Left ventricle myocardium inferior (tissue), 1 donor: Measurements from ENCODE around the gene HBQ1. TPM values are rescaled to one million over a fixed set of nuclear protein-coding genes. Genes with fewer than 3 reads are reported as not detected.
"Not testable (repeated sequence)": the region's sequence is repeated elsewhere in the genome, so short reads cannot be mapped to it uniquely, and the experiment has no call there.

Experiments used
- DNase-seq: peaks from one replicate; pipeline ENCODE4 v3.0.0-alpha.2; 2020
- H3K27ac ChIP-seq: fragments of 200-600 bp; replicated peaks from 2 replicates; pipeline ENCODE4 v1.8.0; 2021
- H3K27me3 ChIP-seq: fragments of 200-600 bp; 2 replicates; pipeline ENCODE4 v1.8.0; 2021; ENCODE audit warnings: low read depth
- H3K36me3 ChIP-seq: fragments of 200-600 bp; 2 replicates; pipeline ENCODE4 v1.8.0; 2021
- H3K4me1 ChIP-seq: fragments of 200-600 bp; 2 replicates; pipeline ENCODE4 v1.8.0; 2021
- H3K4me3 ChIP-seq: fragments of 200-600 bp; 2 replicates; pipeline ENCODE4 v1.8.0; 2021; ENCODE audit warnings: mild to moderate bottlenecking, moderate library complexity
- H3K9me3 ChIP-seq: fragments of 200-600 bp; replicated peaks from 2 replicates; pipeline ENCODE4 v1.8.0; 2021
- intact Hi-C: fragments of 100-400 bp; cut with micrococcal nuclease; formaldehyde crosslinking; loops from one replicate; pipeline ENCODE4 v1.11.0; 2022
- total RNA-seq: library from RNA; stranded (reverse); fragmentation: NEBNext Ultra II Directional; extraction: Animal tissue kit (Norgen Biotek cat#: 25700); gene quantifications from one replicate; pipeline ENCODE4 v1.2.1, GENCODE V29; 2021
- TF ChIP-seq, protein P1 (sequence below): fragments of 200-600 bp; IDR thresholded peaks from 2 replicates; pipeline ENCODE4 v1.8.0; 2021; ENCODE audit warnings: antibody characterized with exemption, mild to moderate bottlenecking, borderline replicate concordance
- donor health status: DM: no; HTN: yes; CAD: no; lungs with severe emphysema.

HBQ1 gene
- total RNA-seq, 1 donor from 2014 or later: not detected

DNA sequence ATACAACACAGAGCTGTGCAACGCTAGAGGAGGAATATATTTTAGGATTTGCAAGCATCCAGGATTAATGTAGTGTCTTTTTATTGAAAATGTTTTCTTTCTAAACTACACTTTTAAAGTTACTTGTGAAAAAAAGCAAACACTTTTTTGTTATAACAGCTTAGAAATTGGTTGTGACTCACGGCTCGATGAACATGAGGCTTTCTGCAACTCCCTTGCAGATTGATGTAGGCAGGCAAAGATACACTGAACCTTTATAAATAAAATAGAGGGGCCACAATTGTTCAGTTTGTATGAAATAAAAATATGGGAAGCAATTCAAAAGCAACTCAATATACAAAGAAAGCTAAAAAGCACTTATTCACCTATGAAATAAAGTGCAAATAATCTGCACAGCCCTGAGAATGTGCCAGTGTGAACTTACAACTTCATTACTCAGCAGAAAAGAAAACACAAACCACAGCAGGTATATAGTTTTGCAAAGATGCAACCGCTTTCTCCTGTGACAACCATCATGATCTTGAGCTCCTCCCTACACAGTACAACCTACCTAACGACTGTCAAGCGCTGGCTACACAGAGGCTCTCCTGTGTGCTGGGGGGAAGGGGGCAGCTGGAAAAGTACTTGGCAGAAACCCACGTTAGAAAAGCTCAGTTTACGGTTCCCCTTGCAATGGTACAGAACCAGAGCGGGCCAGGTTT is 48.0 kb downstream of the HBQ1 start:
- no peak for DNase-seq
- H3K4me3 ChIP-seq: peak overlapping the region; percentile 92
- TF ChIP-seq, protein P1, sequence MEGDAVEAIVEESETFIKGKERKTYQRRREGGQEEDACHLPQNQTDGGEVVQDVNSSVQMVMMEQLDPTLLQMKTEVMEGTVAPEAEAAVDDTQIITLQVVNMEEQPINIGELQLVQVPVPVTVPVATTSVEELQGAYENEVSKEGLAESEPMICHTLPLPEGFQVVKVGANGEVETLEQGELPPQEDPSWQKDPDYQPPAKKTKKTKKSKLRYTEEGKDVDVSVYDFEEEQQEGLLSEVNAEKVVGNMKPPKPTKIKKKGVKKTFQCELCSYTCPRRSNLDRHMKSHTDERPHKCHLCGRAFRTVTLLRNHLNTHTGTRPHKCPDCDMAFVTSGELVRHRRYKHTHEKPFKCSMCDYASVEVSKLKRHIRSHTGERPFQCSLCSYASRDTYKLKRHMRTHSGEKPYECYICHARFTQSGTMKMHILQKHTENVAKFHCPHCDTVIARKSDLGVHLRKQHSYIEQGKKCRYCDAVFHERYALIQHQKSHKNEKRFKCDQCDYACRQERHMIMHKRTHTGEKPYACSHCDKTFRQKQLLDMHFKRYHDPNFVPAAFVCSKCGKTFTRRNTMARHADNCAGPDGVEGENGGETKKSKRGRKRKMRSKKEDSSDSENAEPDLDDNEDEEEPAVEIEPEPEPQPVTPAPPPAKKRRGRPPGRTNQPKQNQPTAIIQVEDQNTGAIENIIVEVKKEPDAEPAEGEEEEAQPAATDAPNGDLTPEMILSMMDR: no peak
- peaks cover 39% of the 10 kb centered on the region for H3K36me3 ChIP-seq
- H3K27ac ChIP-seq: peak overlapping the region; percentile 99
- intact Hi-C loops: loop anchor here (10.0 kb wide), 1 partner anchor 126 kb away; the partner anchor contains the start of gene AXIN1
- H3K4me1 ChIP-seq: peaks cover 32% of the 10 kb centered on the region
- H3K9me3 ChIP-seq: no peaks in the 10 kb centered on the region
- no peaks in the 10 kb centered on the region for H3K27me3 ChIP-seq

DNA sequence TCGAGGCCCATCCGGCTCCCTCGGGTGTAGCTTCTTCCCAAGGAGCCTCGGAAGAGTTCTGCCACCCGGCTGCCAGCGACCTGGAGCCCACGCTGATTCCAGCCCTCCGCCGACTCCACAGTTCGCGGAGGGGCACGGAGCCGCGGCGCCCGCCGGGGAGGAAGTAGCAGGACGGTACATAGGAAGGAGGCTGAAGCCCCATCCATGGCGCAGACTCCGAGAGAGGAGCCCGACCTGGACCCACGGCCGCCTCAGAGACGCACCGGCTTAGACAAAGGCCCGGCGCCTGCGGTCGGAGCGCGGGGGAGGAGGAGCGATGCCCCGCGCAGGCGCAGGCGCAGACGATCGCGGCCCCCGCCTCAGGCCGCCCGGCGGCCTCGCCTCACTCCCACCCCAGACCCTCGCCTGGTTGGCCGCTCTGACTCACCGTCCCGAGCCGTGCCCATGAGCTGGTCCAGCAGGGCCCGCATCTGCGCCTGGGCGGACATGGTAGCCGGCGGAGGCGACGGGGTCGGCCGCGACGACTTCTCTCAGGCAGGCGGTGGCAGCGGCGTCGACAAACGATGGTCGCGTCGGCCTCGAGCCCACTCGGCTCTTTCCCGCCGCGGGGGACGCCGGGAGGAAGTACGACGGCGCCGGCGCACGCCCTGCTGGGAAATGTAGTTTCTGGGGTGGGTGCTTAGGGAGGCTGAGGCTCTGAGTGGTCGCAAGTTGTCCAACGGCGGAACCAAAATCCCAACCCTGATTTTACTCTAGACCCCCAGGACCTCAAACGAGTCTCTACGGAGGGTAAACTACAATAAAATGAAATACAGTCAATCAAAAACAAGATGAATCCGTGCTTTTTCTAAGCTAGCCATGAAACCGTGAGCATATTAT is 48.8 kb downstream of the HBQ1 start, which contains the start of gene LUC7L:
TSS of gene LUC7L (minus strand) at position 598 of the 879 bp plus-strand sequence. CDS start at position 488, 110 bp downstream.
- TF ChIP-seq, protein P1: no peak
- DNase-seq: peak; percentile 90
- peak within 1 kb of the TSS; percentile 99 for H3K27ac ChIP-seq
- H3K9me3 ChIP-seq: no peaks in the 10 kb centered on the region
- intact Hi-C loops: loop anchor here (10.0 kb wide), 1 partner anchor 126 kb away; the partner anchor contains the start of gene AXIN1
- no peaks in the 10 kb centered on the region for H3K27me3 ChIP-seq
- H3K36me3 ChIP-seq: peaks cover 32% of the 10 kb centered on the region
- H3K4me3 ChIP-seq: peak within 1 kb of the TSS; percentile 92
- peaks cover 34% of the 10 kb centered on the region for H3K4me1 ChIP-seq

DNA sequence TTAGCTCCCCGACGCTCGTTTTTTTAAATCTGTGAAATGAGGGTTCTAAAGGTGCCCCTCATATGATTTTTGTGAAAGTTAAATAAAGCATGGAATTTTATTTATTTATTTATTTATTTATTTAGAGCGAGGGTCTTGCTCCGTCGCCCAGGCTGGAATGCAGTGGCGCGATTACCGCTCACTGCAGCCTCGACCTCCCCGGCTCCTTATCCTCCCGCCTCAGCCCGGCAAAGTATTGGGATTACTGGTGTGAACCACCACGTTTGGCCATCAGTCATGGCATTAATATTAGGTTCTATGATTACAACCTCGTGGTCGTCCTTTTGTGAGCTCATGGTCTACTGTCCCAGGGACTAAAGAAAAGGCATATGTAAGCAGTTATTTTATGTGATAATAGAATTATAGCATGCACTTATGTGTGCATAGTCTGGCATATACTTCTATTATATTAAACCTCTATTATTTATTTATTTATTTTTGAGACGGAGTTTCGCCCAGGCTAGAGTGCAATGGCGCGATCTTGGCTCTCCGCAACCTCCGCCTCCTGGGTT is 49.5 kb downstream of the HBQ1 start:
- TF ChIP-seq, protein P1: no peak
- Histone ChIP-seq H3K27me3 (no peaks in the 10 kb centered on the region), H3K4me1 (peaks cover 39% of the 10 kb centered on the region), H3K36me3 (peaks cover 24% of the 10 kb centered on the region), H3K4me3 (peak overlapping the region; percentile 92), H3K27ac (peak overlapping the region; percentile 99), H3K9me3 (no peaks in the 10 kb centered on the region)
- no peak for DNase-seq
- intact Hi-C loops: loop anchor here (10.0 kb wide), 1 partner anchor 125 kb away; the partner anchor contains the start of gene AXIN1

DNA sequence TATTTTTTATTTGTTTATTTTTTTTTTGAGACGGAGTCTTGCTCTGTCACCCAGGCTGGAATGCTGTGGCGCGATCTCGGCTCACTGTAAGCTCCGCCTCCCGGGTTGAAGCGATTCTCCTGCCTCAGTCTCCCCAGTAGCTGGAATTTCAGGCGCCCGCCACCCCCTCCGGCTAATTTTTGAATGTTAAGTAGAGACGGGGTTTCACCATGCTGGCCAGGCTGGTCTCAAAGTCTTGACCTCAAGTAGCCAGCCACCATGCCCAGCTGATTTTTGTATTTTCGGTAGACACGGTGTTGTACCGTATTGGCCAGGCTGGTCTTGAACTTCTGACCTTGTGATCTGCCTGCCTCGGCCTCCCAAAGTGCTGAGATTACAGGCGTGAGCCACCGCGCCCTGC is 50.1 kb downstream of the HBQ1 start:
- DNase-seq, H3K4me3 ChIP-seq, intact Hi-C loops, H3K9me3 ChIP-seq, H3K27me3 ChIP-seq, H3K27ac ChIP-seq: not testable (repeated sequence)
- Histone ChIP-seq H3K4me1 (peaks cover 45% of the 10 kb centered on the region), H3K36me3 (peaks cover 20% of the 10 kb centered on the region)

Other genes starting within 250 kb of the HBQ1 start
- 11.7 TPM for gene POLR3K, start 126.9 kb upstream of the HBQ1 start, total RNA-seq
- 71.2 TPM for gene SNRNP25, start 126.6 kb upstream of the HBQ1 start, total RNA-seq
- gene RHBDF1, start 107.8 kb upstream of the HBQ1 start, total RNA-seq: 24.4 TPM
- 44.5 TPM for gene MPG, start 102.2 kb upstream of the HBQ1 start, total RNA-seq
- gene NPRL3, start 41.8 kb upstream of the HBQ1 start, total RNA-seq: 18.4 TPM
- gene HBZ, start 27.8 kb upstream of the HBQ1 start, total RNA-seq: not detected
- gene HBM, start 14.5 kb upstream of the HBQ1 start, total RNA-seq: not detected
- 59.1 TPM for gene HBA2, start 7.6 kb upstream of the HBQ1 start, total RNA-seq
- gene HBA1, start 3.8 kb upstream of the HBQ1 start, total RNA-seq: 78.7 TPM
- gene LUC7L, start 49.0 kb downstream of the HBQ1 start, total RNA-seq: 23.3 TPM
- gene FAM234A, start 54.4 kb downstream of the HBQ1 start, total RNA-seq: 135 TPM
- 16.4 TPM for gene RGS11, start 95.5 kb downstream of the HBQ1 start, total RNA-seq
- gene ARHGDIG, start 100.1 kb downstream of the HBQ1 start, total RNA-seq: 7.0 TPM
- gene PDIA2, start 102.7 kb downstream of the HBQ1 start, total RNA-seq: 1.6 TPM
- 12.2 TPM for gene AXIN1, start 172.3 kb downstream of the HBQ1 start, total RNA-seq
- 76.1 TPM for gene MRPL28, start 190.1 kb downstream of the HBQ1 start, total RNA-seq
- 30.4 TPM for gene PGAP6, start 201.5 kb downstream of the HBQ1 start, total RNA-seq
- gene NME4, start 216.7 kb downstream of the HBQ1 start, total RNA-seq: 101 TPM
- 8.4 TPM for gene DECR2, start 221.4 kb downstream of the HBQ1 start, total RNA-seq
- 27.4 TPM for gene RAB11FIP3, start 245.2 kb downstream of the HBQ1 start, total RNA-seq